Neuron (in vitro differentiated cells): ENCODE results near the gene EIF2B4.
A peak's percentile ranks its signal among the peaks of the same experiment; 100 is the strongest.
"Not testable (repeated sequence)": the region's sequence is repeated elsewhere in the genome, so short reads cannot be mapped to it uniquely, and the experiment has no call there.

Experiments used
- H2AFZ ChIP-seq: one replicate; pipeline ENCODE4 v1.6.1; 2013; ENCODE audit warnings: low read depth, mild to moderate bottlenecking, inconsistent platforms, low read length, moderate library complexity
- H3K27me3 ChIP-seq: one replicate; pipeline ENCODE4 v1.6.1; 2013; ENCODE audit warnings: low read length; ENCODE audit not compliant: insufficient read depth
- H3K36me3 ChIP-seq: one replicate; pipeline ENCODE4 v1.6.1; 2013; ENCODE audit warnings: low read length; ENCODE audit not compliant: insufficient read depth
- H3K4me1 ChIP-seq: one replicate; pipeline ENCODE4 v1.6.1; 2013; ENCODE audit warnings: low read length; ENCODE audit not compliant: insufficient read depth
- H3K4me3 ChIP-seq: 2 replicates; pipeline ENCODE4 v1.5.1; 2013; ENCODE audit warnings: mild to moderate bottlenecking, low read length, moderate library complexity
- H3K9me3 ChIP-seq: one replicate; pipeline ENCODE4 v1.6.1; 2013; ENCODE audit warnings: low read length

EIF2B4 gene

GRCh38 chr2:27372937-27373336, 2.8 kb upstream of the EIF2B4 start:
- Histone ChIP-seq H3K4me3 (no peak overlapping the region), H3K4me1 (peaks cover 24% of the 10 kb centered on the region), H2AFZ (no peak overlapping the region), H3K36me3 (peaks cover 62% of the 10 kb centered on the region), H3K27me3 (no peaks in the 10 kb centered on the region), H3K9me3 (no peaks in the 10 kb centered on the region)

- Histone ChIP-seq H3K4me1 (peaks cover 24% of the 10 kb centered on the region), H3K36me3 (peaks cover 60% of the 10 kb centered on the region), H3K27me3 (no peaks in the 10 kb centered on the region), H2AFZ (peak overlapping the region; percentile 63), H3K9me3 (no peaks in the 10 kb centered on the region), H3K4me3 (peak overlapping the region; percentile 87)
Measured at GRCh38 chr2:27370816-27371620, 880 bp upstream of the EIF2B4 start.

DNA sequence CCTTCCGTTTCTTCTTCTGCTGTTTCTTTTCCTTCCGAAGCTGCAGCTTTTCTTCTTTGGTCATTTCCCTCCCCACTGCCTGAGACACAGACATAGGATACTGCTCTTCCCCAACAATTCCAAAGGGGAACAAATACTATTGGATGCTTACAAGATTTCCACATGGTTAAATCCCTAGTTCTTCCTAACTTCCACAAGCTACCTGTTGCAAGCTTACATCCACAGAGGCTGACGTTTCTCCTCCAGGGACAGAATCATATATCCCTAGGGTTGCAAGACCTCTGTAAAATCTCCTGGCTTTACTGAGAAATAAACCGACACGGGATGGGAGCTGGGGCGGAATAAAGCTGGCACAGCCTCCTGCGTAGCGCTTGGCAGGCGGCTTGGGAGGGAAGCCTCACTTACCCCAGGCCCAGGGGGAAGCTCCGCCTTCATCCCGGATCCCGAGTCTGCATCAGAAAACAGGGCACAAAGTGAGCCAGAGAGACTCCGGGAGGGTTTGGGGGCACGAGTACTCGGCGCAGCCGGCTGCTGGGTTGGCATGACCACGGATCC, 590 bp downstream of the EIF2B4 start:
- Histone ChIP-seq H3K4me3 (peak overlapping the region; percentile 87), H3K27me3 (no peaks in the 10 kb centered on the region), H2AFZ (peak overlapping the region; percentile 44), H3K9me3 (no peaks in the 10 kb centered on the region), H3K4me1 (peaks cover 24% of the 10 kb centered on the region), H3K36me3 (peaks cover 53% of the 10 kb centered on the region)

- Histone ChIP-seq H3K4me1 (peaks cover 5% of the 10 kb centered on the region), H2AFZ (no peak overlapping the region), H3K27me3 (no peaks in the 10 kb centered on the region), H3K9me3 (no peaks in the 10 kb centered on the region), H3K4me3 (no peak overlapping the region), H3K36me3 (peaks cover 49% of the 10 kb centered on the region)
Measured at GRCh38 chr2:27363933-27364332, 6.2 kb downstream of the EIF2B4 start.

DNA sequence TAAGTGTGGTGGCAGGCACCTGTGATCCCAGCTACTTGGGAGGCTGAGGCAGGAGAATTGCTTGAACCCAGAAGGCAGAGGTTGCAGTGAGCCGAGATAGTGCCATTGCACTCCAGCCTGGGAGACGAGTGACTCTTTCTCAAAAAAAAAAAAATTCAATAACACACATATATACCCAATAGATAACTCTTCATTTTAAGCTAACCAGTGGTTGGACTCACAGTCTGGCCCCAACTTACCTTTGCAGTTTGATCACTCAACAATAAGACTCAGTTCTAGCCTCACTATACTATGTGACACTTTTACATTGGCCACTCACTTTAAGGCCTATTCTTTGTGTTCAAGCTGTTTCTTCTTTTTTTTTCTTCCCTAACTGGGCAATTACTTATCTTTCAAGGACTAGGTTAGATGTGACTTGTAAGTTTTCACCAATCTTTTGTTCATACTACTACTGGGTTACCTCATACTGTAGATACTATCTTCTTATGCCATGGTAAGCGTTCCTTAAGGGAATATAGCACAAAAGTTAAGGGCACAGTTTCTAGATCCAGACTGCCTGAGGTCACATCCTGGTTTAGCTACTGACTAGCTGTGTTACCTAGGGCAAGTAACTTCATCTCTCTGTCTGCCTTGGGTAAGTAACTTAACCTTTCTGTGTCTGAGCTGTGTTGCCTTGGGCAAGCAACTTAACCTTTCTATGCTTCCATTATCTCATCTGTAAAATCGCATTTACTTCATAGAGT, 7.3 kb downstream of the EIF2B4 start:
- no peaks in the 10 kb centered on the region for H3K9me3 ChIP-seq
- no peak overlapping the region for H3K4me3 ChIP-seq
- H3K27me3 ChIP-seq, result no peaks in the 10 kb centered on the region
- peaks cover 41% of the 10 kb centered on the region for H3K36me3 ChIP-seq
- no peak overlapping the region for H2AFZ ChIP-seq
- H3K4me1 ChIP-seq, result peaks cover 2% of the 10 kb centered on the region

GRCh38 chr2:27356382-27357181, 13.6 kb downstream of the EIF2B4 start, which contains the start of gene GTF3C2:
GTF3C2 (minus strand) TSS chr2:27356764; CDS start chr2:27343554, 13,210 bp downstream.
- Histone ChIP-seq H2AFZ (peak within 1 kb of the TSS; percentile 85), H3K9me3 (no peaks in the 10 kb centered on the region), H3K27me3 (no peaks in the 10 kb centered on the region), H3K36me3 (no peaks in the 10 kb centered on the region), H3K4me3 (peak within 1 kb of the TSS; percentile 84), H3K4me1 (peaks cover 9% of the 10 kb centered on the region)

- Histone ChIP-seq H2AFZ (peak overlapping the region; percentile 24), H3K4me1 (peaks cover 9% of the 10 kb centered on the region), H3K36me3 (no peaks in the 10 kb centered on the region), H3K27me3 (no peaks in the 10 kb centered on the region), H3K4me3 (peak overlapping the region; percentile 84), H3K9me3 (no peaks in the 10 kb centered on the region)
Measured at GRCh38 chr2:27356056-27356381, 14.1 kb downstream of the EIF2B4 start.

DNA sequence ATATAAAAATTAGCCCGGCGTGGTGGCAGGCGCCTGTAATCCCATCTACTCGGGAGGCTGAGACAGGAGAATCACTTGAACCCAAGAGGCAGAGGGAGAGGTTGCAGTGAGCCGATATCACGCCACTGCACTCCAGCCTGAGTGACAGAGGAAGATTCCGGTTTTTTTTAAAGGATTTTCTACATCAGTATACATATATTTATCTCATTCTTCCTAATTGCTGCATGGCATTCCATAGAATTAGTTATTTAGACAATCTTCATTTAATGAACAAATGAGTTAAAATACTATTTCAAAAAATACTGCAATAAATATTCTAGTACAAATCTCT, 15.6 kb downstream of the EIF2B4 start:
- H2AFZ ChIP-seq, result no peak overlapping the region
- H3K4me3 ChIP-seq, result no peak overlapping the region
- no peaks in the 10 kb centered on the region for H3K9me3 ChIP-seq
- H3K4me1 ChIP-seq, result peaks cover 9% of the 10 kb centered on the region
- H3K36me3 ChIP-seq, result no peaks in the 10 kb centered on the region
- no peaks in the 10 kb centered on the region for H3K27me3 ChIP-seq

DNA sequence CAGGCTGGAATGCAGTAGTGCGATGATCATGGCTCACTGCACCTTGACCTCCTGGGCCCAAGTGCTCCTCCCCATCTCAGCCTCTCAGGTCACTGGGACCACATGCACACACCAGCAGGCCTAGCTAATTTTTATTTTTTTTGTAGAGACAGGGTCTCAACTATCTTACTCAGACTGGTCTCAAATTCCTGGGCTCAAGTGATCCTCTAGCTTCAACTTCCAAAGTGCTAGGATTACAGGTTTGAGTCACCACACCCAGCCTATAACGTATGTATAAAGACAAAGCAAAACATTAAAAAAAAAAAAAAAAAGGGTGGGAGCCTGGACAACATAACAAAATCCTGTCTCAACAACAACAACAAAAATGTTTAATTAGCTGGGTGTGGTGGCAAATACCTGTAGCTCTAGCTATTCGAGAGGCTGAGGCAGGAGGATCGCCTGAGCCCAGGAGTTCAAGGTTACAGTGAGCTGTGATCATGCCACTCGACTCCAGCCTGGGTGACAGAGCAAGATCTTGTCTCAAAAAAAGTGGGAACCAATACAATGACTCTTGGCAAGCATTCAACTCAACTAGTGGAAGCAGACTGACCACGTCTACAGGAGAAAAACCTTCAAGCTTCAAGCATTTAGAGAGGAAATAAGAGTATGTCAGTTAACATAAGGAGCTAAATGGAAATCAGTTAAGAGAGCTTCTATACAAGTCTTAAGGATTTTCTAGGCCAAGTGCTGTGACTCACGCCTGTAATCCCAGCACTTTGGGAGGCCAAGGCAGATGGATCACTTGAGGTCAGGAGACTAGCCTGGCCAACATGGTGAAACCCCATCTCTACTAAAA, 16.2 kb downstream of the EIF2B4 start:
- Histone ChIP-seq H3K4me1 (peaks cover 9% of the 10 kb centered on the region), H3K36me3 (peaks cover 2% of the 10 kb centered on the region), H3K9me3 (no peaks in the 10 kb centered on the region), H3K4me3 (no peak overlapping the region), H3K27me3 (no peaks in the 10 kb centered on the region), H2AFZ (no peak overlapping the region)

- H2AFZ ChIP-seq, H3K27me3 ChIP-seq, H3K9me3 ChIP-seq, H3K4me3 ChIP-seq, H3K36me3 ChIP-seq, H3K4me1 ChIP-seq: not testable (repeated sequence)
Measured at GRCh38 chr2:27353386-27353761, 16.8 kb downstream of the EIF2B4 start.

DNA sequence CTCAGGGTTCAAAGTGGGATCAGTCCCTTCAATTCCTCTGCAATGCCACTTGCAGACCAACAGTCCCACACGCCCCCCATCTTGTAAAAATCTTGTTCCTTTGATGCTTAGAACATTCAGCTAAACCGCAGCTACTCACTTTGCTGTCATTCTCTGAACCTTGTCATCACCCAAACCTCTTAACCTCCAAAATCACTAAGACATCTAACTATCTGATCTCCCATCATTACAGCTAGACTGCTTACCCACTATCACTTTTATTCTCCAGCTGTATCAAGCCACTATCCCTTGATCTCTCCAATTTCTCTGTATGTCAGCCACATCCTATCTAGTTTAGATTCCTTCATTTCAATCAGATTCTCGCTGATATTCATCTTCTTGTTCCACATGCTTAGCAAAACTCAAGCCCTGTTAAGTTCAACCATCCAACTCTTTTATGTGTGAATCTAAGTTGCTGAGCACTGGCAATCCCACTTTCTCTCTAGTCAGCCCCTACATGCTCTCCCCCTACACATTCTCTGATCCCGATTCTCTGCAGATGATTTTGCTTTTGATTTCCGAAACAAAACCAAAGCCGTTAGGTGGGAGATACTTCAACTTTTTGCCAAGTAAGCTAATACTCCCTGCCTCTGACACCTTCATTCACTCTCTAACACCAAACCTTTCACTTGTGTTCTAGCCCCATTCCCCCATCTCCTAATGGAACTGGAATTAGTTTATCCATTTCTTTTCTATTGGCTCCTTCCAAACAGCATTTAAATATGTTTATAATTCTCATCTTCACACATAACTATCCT, 18.1 kb downstream of the EIF2B4 start:
- peaks cover 4% of the 10 kb centered on the region for H3K36me3 ChIP-seq
- H3K27me3 ChIP-seq, result no peaks in the 10 kb centered on the region
- H3K4me3 ChIP-seq, result no peak overlapping the region
- H2AFZ ChIP-seq, result no peak overlapping the region
- H3K9me3 ChIP-seq, result no peaks in the 10 kb centered on the region
- H3K4me1 ChIP-seq, result peaks cover 4% of the 10 kb centered on the region
